CD14-positive monocyte (primary cell): ENCODE measurements around the gene LLGL2. TPM values are rescaled to one million over a fixed set of nuclear protein-coding genes. Genes with fewer than 3 reads are reported as not detected.

Source experiments
- DNase-seq, 3 donors: peaks; one replicate each; pipeline ENCODE4 v3.0.0-alpha.2; 2011 to 2022
- H2AFZ ChIP-seq: 2 replicates; pipeline ENCODE4 v1.6.0; 2012; ENCODE audit warnings: mild to moderate bottlenecking, low read depth, low read length, inconsistent platforms; ENCODE audit not compliant: insufficient read depth, poor library complexity, severe bottlenecking
- H3K27ac ChIP-seq, 2 donors: 1 replicate in 1 of 2; 2 replicates in 1 of 2; pipeline ENCODE4 v1.5.1; 2012 to 2013; ENCODE audit warnings: low read length in 2 of 2, control low read depth in 1 of 2, inconsistent platforms in 1 of 2, low read depth in 1 of 2, mild to moderate bottlenecking in 1 of 2
- H3K27me3 ChIP-seq, 2 donors: one replicate each; pipeline versions ENCODE4 v1.6.0 to v1.6.1; 2011 to 2013; ENCODE audit warnings: low read length in 2 of 2; ENCODE audit not compliant: control insufficient read depth in 2 of 2, insufficient read depth in 2 of 2
- H3K36me3 ChIP-seq, 2 donors: replicated peaks in 1 of 2; 1 replicate in 1 of 2; 2 replicates in 1 of 2; pipeline versions ENCODE4 v1.5.1 to v1.6.1; 2012 to 2013; ENCODE audit warnings: low read length in 2 of 2, control low read depth in 1 of 2, inconsistent platforms in 1 of 2, mild to moderate bottlenecking in 1 of 2; ENCODE audit not compliant: insufficient read depth in 2 of 2, control insufficient read depth in 1 of 2
- H3K4me1 ChIP-seq, 2 donors: 1 replicate in 1 of 2; 2 replicates in 1 of 2; pipeline versions ENCODE4 v1.5.1 to v1.6.1; 2012 to 2013; ENCODE audit warnings: low read length in 2 of 2, control low read depth in 1 of 2, inconsistent platforms in 1 of 2, mild to moderate bottlenecking in 1 of 2, moderate library complexity in 1 of 2; ENCODE audit not compliant: insufficient read depth in 2 of 2, control insufficient read depth in 1 of 2
- H3K4me2 ChIP-seq: replicated peaks from 2 replicates; pipeline ENCODE3; 2012; ENCODE audit warnings: low read length, moderate library complexity, mild to moderate bottlenecking; ENCODE audit not compliant: poor library complexity, severe bottlenecking; ENCODE audit errors: extremely low read depth
- H3K4me3 ChIP-seq, 3 experiments: fragments of 200-600 bp in 1 of 3; sonication (generic) in 1 of 3; replicated peaks in 1 of 3; 1 replicate in 2 of 3; 2 replicates in 1 of 3; pipeline ENCODE4 v1.5.1; 2011 to 2013; ENCODE audit warnings: low read length in 3 of 3, mild to moderate bottlenecking in 3 of 3, control low read depth in 2 of 3, low read depth in 2 of 3, inconsistent platforms in 1 of 3, moderate library complexity in 1 of 3
- H3K79me2 ChIP-seq: 2 replicates; pipeline ENCODE4 v1.6.0; 2012; ENCODE audit warnings: mild to moderate bottlenecking, control low read depth, inconsistent platforms, low read length, moderate library complexity; ENCODE audit not compliant: insufficient read depth
- H3K9ac ChIP-seq: 2 replicates; pipeline ENCODE4 v1.6.0; 2017; ENCODE audit warnings: low read length, mild to moderate bottlenecking; ENCODE audit not compliant: insufficient read depth, poor library complexity, severe bottlenecking
- H3K9me3 ChIP-seq, 2 donors: replicated peaks in 1 of 2; 1 replicate in 1 of 2; 2 replicates in 1 of 2; pipeline versions ENCODE4 v1.5.1 to v1.6.1; 2012 to 2013; ENCODE audit warnings: low read length in 2 of 2, control low read depth in 1 of 2; ENCODE audit not compliant: control insufficient read depth in 1 of 2, insufficient read depth in 1 of 2
- H4K20me1 ChIP-seq: 2 replicates; pipeline ENCODE4 v1.6.0; 2012; ENCODE audit warnings: mild to moderate bottlenecking, low read length, control low read depth, moderate library complexity; ENCODE audit not compliant: insufficient read depth
- H3K27ac Mint-ChIP-seq, 7 donors: one replicate each; pipeline ENCODE4 v1.8.0; 2020; ENCODE audit warnings: mild to moderate bottlenecking in 7 of 7, mixed read lengths in 7 of 7, moderate library complexity in 6 of 7, inconsistent platforms in 2 of 7
- H3K27me3 Mint-ChIP-seq, 3 donors: one replicate each; pipeline ENCODE4 v1.8.0; 2021 to 2022; ENCODE audit warnings: low read depth in 3 of 3, mild to moderate bottlenecking in 3 of 3, mixed read lengths in 3 of 3, moderate library complexity in 3 of 3, inconsistent platforms in 1 of 3
- H3K36me3 Mint-ChIP-seq, 2 donors: one replicate each; pipeline ENCODE4 v1.8.0; 2020; ENCODE audit warnings: mixed read lengths in 2 of 2, inconsistent platforms in 1 of 2, mild to moderate bottlenecking in 1 of 2
- H3K4me1 Mint-ChIP-seq: one replicate; pipeline ENCODE4 v1.8.0; 2020; ENCODE audit warnings: mild to moderate bottlenecking, mixed read lengths
- H3K4me3 Mint-ChIP-seq, 2 donors: one replicate each; pipeline ENCODE4 v1.8.0; 2020; ENCODE audit warnings: mild to moderate bottlenecking in 2 of 2, mixed read lengths in 2 of 2, moderate library complexity in 1 of 2
- H3K9me3 Mint-ChIP-seq, 7 donors: one replicate each; pipeline ENCODE4 v1.8.0; 2020 to 2022; ENCODE audit warnings: mixed read lengths in 7 of 7, mild to moderate bottlenecking in 6 of 7, moderate library complexity in 6 of 7, inconsistent platforms in 2 of 7
- WGBS: methylation state at CpG from one replicate; pipeline ENCODE4 v1.1.5; 2013; ENCODE audit warnings: missing lambda C conversion rate; ENCODE audit not compliant: insufficient coverage; 5-methylcytosine and 5-hydroxymethylcytosine counted together
- intact Hi-C, 2 donors: fragments of 100-400 bp; cut with micrococcal nuclease; formaldehyde crosslinking; loops; one replicate each; pipeline versions ENCODE4 v1.15.0 to v1.15.1; 2023
- polyA plus RNA-seq, 3 donors: library from polyadenylated mRNA; depleted of rRNA in 1 of 3; unstranded in 2 of 3; stranded (reverse) in 1 of 3; fragments of 300-500 nt in 2 of 3; fragments of >200 nt in 1 of 3; fragmentation: Illumina TruSeq in 2 of 3; gene quantifications; 1 replicate in 2 of 3; 2 replicates in 1 of 3; pipeline ENCODE4 v1.2.3, GENCODE V29; 2012 to 2021
- TF ChIP-seq, protein P1 (sequence below): fragments of 200-600 bp; IDR thresholded peaks from one replicate; pipeline ENCODE4 v1.8.0; 2022; ENCODE audit warnings: antibody characterized with exemption, mild to moderate bottlenecking

Gene LLGL2
- polyA plus RNA-seq, 3 donors: 4.8 to 7.5 (median 5.5) TPM

GRCh38 chr17:75515496-75516254 is 9.8 kb upstream of the LLGL2 start, which contains the start of gene CASKIN2:
Gene CASKIN2, minus strand, starts transcription at chr17:75515537. Its CDS starts 1,733 bp downstream, at chr17:75513804.
- Histone ChIP-seq H3K79me2 (no peaks in the 10 kb centered on the region), H3K27me3 (peaks cover 3 to 28% of the 10 kb centered on the region in 2 donors), H3K4me2 (peak within 1 kb of the TSS; percentile 99), H3K27ac (no peak within 1 kb of the TSS), H4K20me1 (no peaks in the 10 kb centered on the region), H3K4me3 (peak within 1 kb of the TSS; percentile 20 to 92 (median 82)), H2AFZ (peak within 1 kb of the TSS; percentile 81), H3K9ac (no peak within 1 kb of the TSS), H3K9me3 (no peaks in the 10 kb centered on the region), H3K4me1 (peaks cover 18 to 38% of the 10 kb centered on the region in 2 donors), H3K36me3 (no peaks in the 10 kb centered on the region)
- peak within 1 kb of the TSS; percentile 81 to 86 for H3K4me3 Mint-ChIP-seq
- TF ChIP-seq, protein P1, sequence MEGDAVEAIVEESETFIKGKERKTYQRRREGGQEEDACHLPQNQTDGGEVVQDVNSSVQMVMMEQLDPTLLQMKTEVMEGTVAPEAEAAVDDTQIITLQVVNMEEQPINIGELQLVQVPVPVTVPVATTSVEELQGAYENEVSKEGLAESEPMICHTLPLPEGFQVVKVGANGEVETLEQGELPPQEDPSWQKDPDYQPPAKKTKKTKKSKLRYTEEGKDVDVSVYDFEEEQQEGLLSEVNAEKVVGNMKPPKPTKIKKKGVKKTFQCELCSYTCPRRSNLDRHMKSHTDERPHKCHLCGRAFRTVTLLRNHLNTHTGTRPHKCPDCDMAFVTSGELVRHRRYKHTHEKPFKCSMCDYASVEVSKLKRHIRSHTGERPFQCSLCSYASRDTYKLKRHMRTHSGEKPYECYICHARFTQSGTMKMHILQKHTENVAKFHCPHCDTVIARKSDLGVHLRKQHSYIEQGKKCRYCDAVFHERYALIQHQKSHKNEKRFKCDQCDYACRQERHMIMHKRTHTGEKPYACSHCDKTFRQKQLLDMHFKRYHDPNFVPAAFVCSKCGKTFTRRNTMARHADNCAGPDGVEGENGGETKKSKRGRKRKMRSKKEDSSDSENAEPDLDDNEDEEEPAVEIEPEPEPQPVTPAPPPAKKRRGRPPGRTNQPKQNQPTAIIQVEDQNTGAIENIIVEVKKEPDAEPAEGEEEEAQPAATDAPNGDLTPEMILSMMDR: peak; percentile 82
- peak within 1 kb of the TSS in 1 of 7 donors; percentile 11 for H3K27ac Mint-ChIP-seq
- peaks cover 18% of the 10 kb centered on the region for H3K4me1 Mint-ChIP-seq
- peaks cover 11 to 17% of the 10 kb centered on the region in 2 donors for H3K36me3 Mint-ChIP-seq
- intact Hi-C loops: loop anchor here (2.0 to 5.0 kb wide), 4 partner anchors 57 to 73 kb away; partner anchors contain the start of genes MYO15B (in 1 of the 2) and TMEM94 (in 1 of the 2)
- peak; percentile 40 to 58 (median 47) for DNase-seq
- 0% methylated on average over 69 of the region's 78 CpGs for WGBS
- H3K27me3 Mint-ChIP-seq: peaks cover 12 to 38% (median 22%) of the 10 kb centered on the region in 3 donors
- peaks cover 0 to 3% (median 0%) of the 10 kb centered on the region in 7 donors for H3K9me3 Mint-ChIP-seq

- Histone ChIP-seq H3K27ac (no peak within 1 kb of the TSS), H3K9ac (peak within 1 kb of the TSS; percentile 57), H3K9me3 (no peaks in the 10 kb centered on the region), H3K79me2 (no peaks in the 10 kb centered on the region), H3K36me3 (no peaks in the 10 kb centered on the region), H3K27me3 (peaks cover 3 to 28% of the 10 kb centered on the region in 2 donors), H3K4me2 (peak within 1 kb of the TSS; percentile 99), H4K20me1 (no peaks in the 10 kb centered on the region), H2AFZ (peak within 1 kb of the TSS; percentile 90), H3K4me1 (peaks cover 18 to 38% of the 10 kb centered on the region in 2 donors), H3K4me3 (peak within 1 kb of the TSS; percentile 63 to 92 (median 82))
- intact Hi-C loops: loop anchor here (2.0 to 5.0 kb wide), 4 partner anchors 56 to 73 kb away; partner anchors contain the start of genes MYO15B (in 1 of the 2) and TMEM94 (in 1 of the 2)
- Mint-ChIP-seq H3K4me1 (peaks cover 18% of the 10 kb centered on the region), H3K27ac (peak within 1 kb of the TSS in 1 of 7 donors; percentile 11), H3K4me3 (peak within 1 kb of the TSS; percentile 81 to 87), H3K9me3 (peaks cover 0 to 3% (median 0%) of the 10 kb centered on the region in 7 donors), H3K27me3 (peaks cover 12 to 38% (median 21%) of the 10 kb centered on the region in 3 donors), H3K36me3 (peaks cover 11 to 18% of the 10 kb centered on the region in 2 donors)
- peak; percentile 72 to 79 (median 73) for DNase-seq
- TF ChIP-seq, protein P1: no peak
- under 1% methylated on average over 45 of the region's 45 CpGs for WGBS
Measured at GRCh38 chr17:75516255-75516618, 9.3 kb upstream of the LLGL2 start, which contains the start of gene TSEN54. Gene TSEN54, plus strand, starts transcription at chr17:75516528. Its CDS starts 33 bp downstream, at chr17:75516561.
